ENCODE data around the gene PAAF1.

The PAAF1 gene

DNA sequence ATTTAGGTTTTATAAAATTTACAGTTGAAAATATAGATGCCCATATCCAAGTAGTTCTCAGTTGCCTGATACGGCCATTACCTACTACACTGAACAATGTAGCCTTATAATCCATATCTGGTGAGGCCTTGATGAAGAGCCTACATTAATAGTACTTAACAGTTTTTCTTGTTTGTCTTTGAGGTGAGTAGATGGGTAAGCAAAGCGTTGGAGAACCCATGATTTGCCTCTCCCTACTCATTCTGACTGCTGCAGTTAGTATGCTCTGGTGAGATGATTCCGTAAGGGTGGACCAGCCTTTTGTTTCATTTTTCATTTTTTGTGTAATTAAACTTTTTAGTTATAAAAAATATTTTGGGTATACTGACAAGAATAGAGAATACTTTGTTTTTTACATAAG is 11.4 kb downstream of the PAAF1 start:
- Histone ChIP-seq H3K4me3 (ENCODE audit: low read depth, low read length) (no peak overlapping the region), H3K27me3 (replicated peaks) (no peaks in the 10 kb centered on the region), H3K36me3 (replicated peaks) (no peaks in the 10 kb centered on the region), H3K27ac (no peak overlapping the region)
- in situ Hi-C loops (cut with HindIII; ENCODE audit: low pct_ligation_motif_present, low sequenced_read_pairs), result no loop called here
- TF ChIP-seq, protein P1, sequence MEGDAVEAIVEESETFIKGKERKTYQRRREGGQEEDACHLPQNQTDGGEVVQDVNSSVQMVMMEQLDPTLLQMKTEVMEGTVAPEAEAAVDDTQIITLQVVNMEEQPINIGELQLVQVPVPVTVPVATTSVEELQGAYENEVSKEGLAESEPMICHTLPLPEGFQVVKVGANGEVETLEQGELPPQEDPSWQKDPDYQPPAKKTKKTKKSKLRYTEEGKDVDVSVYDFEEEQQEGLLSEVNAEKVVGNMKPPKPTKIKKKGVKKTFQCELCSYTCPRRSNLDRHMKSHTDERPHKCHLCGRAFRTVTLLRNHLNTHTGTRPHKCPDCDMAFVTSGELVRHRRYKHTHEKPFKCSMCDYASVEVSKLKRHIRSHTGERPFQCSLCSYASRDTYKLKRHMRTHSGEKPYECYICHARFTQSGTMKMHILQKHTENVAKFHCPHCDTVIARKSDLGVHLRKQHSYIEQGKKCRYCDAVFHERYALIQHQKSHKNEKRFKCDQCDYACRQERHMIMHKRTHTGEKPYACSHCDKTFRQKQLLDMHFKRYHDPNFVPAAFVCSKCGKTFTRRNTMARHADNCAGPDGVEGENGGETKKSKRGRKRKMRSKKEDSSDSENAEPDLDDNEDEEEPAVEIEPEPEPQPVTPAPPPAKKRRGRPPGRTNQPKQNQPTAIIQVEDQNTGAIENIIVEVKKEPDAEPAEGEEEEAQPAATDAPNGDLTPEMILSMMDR (IDR thresholded peaks at IDR 0.05; ENCODE audit: low read depth, low read length, missing control alignments), result no peak
- no peak for DNase-seq

DNA sequence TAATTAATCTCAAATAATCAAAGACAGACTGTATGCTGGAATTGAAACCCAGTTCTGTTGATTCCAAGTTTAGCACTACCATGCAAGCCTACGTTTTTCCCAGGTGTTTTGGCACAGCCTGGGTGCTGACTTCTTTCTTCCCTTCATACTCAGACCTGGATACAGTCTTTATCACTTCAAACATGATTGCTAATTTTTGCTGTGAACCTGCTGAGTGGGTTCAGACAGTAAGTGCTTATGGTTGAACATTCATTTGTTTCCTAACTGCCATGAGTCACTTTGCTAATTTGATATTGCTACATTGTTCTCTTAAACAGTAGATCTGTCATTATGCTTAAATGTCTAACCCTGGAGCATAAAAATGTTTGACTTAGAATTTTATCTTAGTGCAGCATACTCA is 12.2 kb downstream of the PAAF1 start:
- H3K27me3 ChIP-seq (replicated peaks), result no peaks in the 10 kb centered on the region
- TF ChIP-seq, protein P1 (IDR thresholded peaks at IDR 0.05; ENCODE audit: low read depth, low read length, missing control alignments), result no peak
- in situ Hi-C loops (cut with HindIII; ENCODE audit: low pct_ligation_motif_present, low sequenced_read_pairs), result no loop called here
- no peak for DNase-seq
- no peak overlapping the region for H3K27ac ChIP-seq
- H3K36me3 ChIP-seq (replicated peaks), result no peaks in the 10 kb centered on the region
- H3K4me3 ChIP-seq (ENCODE audit: low read depth, low read length), result no peak overlapping the region

DNA sequence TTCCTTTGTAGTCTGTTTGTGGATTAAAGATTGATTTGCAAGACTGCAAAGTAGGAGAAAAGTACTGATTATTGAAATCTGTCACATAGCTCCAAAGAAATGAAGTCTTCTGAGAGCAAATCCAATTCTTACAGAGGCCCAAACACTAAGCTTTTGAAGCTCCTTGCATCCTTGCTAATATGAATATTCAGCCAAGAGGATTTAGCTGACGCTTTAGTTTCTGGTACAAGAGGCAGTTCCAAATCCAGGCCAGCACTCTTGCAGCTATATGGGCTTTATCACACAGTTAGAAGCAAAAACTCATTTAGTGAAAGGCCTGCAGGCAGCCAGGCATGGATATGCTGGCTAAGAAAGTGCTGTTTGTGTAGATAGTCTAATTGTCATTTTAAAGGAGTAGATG is 12.7 kb downstream of the PAAF1 start:
- Histone ChIP-seq H3K27ac (no peak overlapping the region), H3K4me3 (ENCODE audit: low read depth, low read length) (no peak overlapping the region), H3K36me3 (replicated peaks) (no peaks in the 10 kb centered on the region), H3K27me3 (replicated peaks) (no peaks in the 10 kb centered on the region)
- no peak for DNase-seq
- in situ Hi-C loops (cut with HindIII; ENCODE audit: low pct_ligation_motif_present, low sequenced_read_pairs), result no loop called here
- TF ChIP-seq, protein P1 (IDR thresholded peaks at IDR 0.05; ENCODE audit: low read depth, low read length, missing control alignments), result no peak

DNA sequence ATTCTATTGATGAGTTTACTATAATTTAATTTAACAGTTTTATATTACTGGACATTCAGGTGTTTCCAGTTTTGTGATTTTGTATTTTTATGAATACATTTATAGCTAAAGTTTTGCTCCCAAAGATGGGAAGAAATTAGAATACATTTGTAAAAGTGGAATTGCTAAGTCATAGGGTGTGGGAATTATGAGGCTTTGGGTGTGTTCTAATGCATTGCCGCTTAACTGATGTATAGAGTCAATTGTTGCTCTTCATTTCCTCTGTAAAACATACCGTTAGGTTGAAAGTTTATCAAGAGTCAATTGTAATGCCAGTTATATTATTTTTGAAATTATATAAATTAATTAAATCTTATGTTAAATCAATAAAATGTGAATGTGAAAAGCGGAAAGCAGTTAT is 16.2 kb downstream of the PAAF1 start:
- DNase-seq, result no peak
- in situ Hi-C loops (cut with HindIII; ENCODE audit: low pct_ligation_motif_present, low sequenced_read_pairs), result no loop called here
- H3K27ac ChIP-seq, result no peak overlapping the region
- TF ChIP-seq, protein P1 (IDR thresholded peaks at IDR 0.05; ENCODE audit: low read depth, low read length, missing control alignments), result no peak
- H3K4me3 ChIP-seq (ENCODE audit: low read depth, low read length), result no peak overlapping the region
- H3K36me3 ChIP-seq (replicated peaks), result no peaks in the 10 kb centered on the region
- H3K27me3 ChIP-seq (replicated peaks), result no peaks in the 10 kb centered on the region

GRCh38 chr11:73894725-73895335 is 18.0 kb downstream of the PAAF1 start:
- Histone ChIP-seq H3K27ac (no peak overlapping the region), H3K27me3 (replicated peaks) (no peaks in the 10 kb centered on the region), H3K36me3 (replicated peaks) (no peaks in the 10 kb centered on the region), H3K4me3 (ENCODE audit: low read depth, low read length) (no peak overlapping the region)
- in situ Hi-C loops (cut with HindIII; ENCODE audit: low pct_ligation_motif_present, low sequenced_read_pairs), result no loop called here
- TF ChIP-seq, protein P1 (IDR thresholded peaks at IDR 0.05; ENCODE audit: low read depth, low read length, missing control alignments), result no peak
- no peak for DNase-seq

DNA sequence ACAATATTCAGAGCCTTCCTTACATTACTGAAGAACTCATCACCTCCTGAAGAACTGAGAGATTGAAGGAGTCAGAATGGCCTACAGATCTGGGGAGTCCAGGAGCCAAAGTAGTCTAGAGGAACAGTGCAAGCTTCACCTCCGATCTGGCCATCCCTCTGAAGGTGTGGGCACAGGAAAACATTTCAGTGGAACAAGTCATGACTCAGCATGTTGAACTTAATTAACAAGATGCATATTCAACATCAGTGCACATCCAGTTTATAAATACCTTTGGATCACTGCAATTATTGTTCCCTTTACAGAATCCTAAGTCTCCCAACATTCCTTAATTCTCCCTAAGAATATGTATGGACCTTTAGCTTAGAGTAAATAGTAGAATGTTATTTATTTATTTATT is 25.5 kb downstream of the PAAF1 start:
- Histone ChIP-seq H3K4me3 (ENCODE audit: low read depth, low read length) (no peak overlapping the region), H3K36me3 (replicated peaks) (peaks cover 5% of the 10 kb centered on the region), H3K27me3 (replicated peaks) (no peaks in the 10 kb centered on the region), H3K27ac (no peak overlapping the region)
- DNase-seq, result no peak
- TF ChIP-seq, protein P1 (IDR thresholded peaks at IDR 0.05; ENCODE audit: low read depth, low read length, missing control alignments), result no peak
- in situ Hi-C loops (cut with HindIII; ENCODE audit: low pct_ligation_motif_present, low sequenced_read_pairs), result no loop called here

Measured in brain microvascular endothelial cell (primary cell).